Measurements from ENCODE around the gene MED12L. TPM values are rescaled to one million over a fixed set of nuclear protein-coding genes. Genes with fewer than 3 reads are reported as not detected.

Gene MED12L
- total RNA-seq, 1 donor from 2014 or later, result 1.4 TPM

DNA sequence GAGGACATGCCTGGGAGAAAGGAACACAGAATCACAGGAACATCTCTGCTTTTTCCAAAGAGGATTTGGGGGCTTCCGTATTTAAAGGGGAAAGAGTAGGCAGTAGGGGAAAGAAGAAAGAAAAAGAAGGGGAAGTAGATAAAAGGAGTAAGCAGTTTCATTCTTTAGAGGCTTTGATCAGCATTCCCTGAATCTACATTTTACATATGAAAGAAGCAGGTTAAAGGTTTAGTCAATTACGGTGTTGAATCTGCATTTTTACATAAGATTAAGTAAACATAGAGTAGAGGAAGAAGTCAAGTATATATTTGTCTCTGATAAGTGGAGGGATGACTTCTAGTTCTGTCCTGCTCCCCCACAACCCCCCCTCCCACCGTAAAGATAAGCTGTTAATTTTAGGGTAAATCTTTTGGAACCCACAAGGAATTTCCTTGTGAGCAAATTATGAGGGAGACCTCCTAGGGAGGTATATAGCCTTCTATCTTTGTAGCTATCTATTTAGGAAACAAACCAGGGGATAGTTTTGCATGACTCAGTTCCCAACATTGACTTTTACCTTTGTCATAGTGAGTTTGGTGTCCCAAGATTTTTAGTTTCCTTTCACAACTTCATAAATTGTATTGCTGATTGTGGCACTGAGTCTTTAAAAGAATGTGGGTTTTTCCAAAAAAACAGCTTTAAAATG, 307.8 kb downstream of the MED12L start:
- H3K9me3 Mint-ChIP-seq (ENCODE audit: unreplicated experiment), result no peaks in the 10 kb centered on the region
- no peaks in the 10 kb centered on the region for H3K36me3 Mint-ChIP-seq (ENCODE audit: unreplicated experiment)
- H3K27me3 Mint-ChIP-seq (ENCODE audit: unreplicated experiment), result no peaks in the 10 kb centered on the region
- H3K4me3 Mint-ChIP-seq (ENCODE audit: unreplicated experiment), result no peak overlapping the region
- DNase-seq (ENCODE audit: extremely low spot score, unreplicated experiment), result no peak
- no peaks in the 10 kb centered on the region for H3K4me1 Mint-ChIP-seq (ENCODE audit: unreplicated experiment)
- H3K27ac Mint-ChIP-seq (ENCODE audit: unreplicated experiment), result no peak overlapping the region
- TF ChIP-seq, protein P1, sequence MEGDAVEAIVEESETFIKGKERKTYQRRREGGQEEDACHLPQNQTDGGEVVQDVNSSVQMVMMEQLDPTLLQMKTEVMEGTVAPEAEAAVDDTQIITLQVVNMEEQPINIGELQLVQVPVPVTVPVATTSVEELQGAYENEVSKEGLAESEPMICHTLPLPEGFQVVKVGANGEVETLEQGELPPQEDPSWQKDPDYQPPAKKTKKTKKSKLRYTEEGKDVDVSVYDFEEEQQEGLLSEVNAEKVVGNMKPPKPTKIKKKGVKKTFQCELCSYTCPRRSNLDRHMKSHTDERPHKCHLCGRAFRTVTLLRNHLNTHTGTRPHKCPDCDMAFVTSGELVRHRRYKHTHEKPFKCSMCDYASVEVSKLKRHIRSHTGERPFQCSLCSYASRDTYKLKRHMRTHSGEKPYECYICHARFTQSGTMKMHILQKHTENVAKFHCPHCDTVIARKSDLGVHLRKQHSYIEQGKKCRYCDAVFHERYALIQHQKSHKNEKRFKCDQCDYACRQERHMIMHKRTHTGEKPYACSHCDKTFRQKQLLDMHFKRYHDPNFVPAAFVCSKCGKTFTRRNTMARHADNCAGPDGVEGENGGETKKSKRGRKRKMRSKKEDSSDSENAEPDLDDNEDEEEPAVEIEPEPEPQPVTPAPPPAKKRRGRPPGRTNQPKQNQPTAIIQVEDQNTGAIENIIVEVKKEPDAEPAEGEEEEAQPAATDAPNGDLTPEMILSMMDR (IDR thresholded peaks at IDR 0.05), result no peak

DNA sequence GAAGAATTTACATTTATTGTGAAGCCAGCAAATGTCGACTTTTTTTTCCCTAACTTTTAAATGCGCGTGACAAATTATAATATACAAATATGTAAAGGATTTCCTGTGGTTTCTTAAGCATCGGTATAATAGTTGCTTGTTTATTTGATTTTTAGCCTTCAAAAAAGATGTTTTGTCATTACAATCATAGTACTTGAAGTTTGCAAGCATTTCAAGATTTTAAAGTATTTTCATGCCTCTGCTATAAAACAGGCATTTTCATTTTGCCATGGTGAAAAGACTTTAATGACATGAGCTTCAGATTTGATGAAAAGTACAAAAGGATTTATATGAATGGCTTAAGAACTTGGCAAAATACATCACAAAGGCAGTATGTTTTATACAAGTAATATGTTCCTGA, 308.5 kb downstream of the MED12L start:
- Mint-ChIP-seq H3K36me3 (ENCODE audit: unreplicated experiment) (no peaks in the 10 kb centered on the region), H3K4me3 (ENCODE audit: unreplicated experiment) (no peak overlapping the region), H3K9me3 (ENCODE audit: unreplicated experiment) (no peaks in the 10 kb centered on the region), H3K4me1 (ENCODE audit: unreplicated experiment) (no peaks in the 10 kb centered on the region), H3K27me3 (ENCODE audit: unreplicated experiment) (no peaks in the 10 kb centered on the region), H3K27ac (ENCODE audit: unreplicated experiment) (no peak overlapping the region)
- DNase-seq (ENCODE audit: extremely low spot score, unreplicated experiment), result no peak
- TF ChIP-seq, protein P1 (IDR thresholded peaks at IDR 0.05), result no peak

DNA sequence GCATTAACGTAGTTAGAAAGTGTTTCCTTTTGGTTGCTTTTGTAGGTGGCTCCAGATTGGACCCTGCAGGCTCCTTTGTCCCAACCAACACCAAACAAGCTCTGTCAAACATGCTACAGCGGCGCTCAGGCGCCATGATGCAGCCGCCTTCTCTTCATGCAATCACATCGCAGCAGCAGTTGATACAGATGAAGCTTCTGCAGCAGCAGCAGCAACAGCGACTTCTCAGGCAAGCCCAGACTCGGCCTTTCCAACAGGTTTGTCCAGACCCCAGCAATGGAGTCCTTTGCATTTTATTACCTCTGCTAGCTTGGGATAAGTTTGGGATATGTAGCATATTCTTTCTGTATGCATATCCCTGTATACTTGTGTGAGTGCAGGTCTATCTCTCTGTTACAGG, 309.1 kb downstream of the MED12L start:
- DNase-seq (ENCODE audit: extremely low spot score, unreplicated experiment), result no peak
- no peaks in the 10 kb centered on the region for H3K27me3 Mint-ChIP-seq (ENCODE audit: unreplicated experiment)
- H3K27ac Mint-ChIP-seq (ENCODE audit: unreplicated experiment), result no peak overlapping the region
- TF ChIP-seq, protein P1 (IDR thresholded peaks at IDR 0.05), result no peak
- no peaks in the 10 kb centered on the region for H3K9me3 Mint-ChIP-seq (ENCODE audit: unreplicated experiment)
- no peak overlapping the region for H3K4me3 Mint-ChIP-seq (ENCODE audit: unreplicated experiment)
- no peaks in the 10 kb centered on the region for H3K4me1 Mint-ChIP-seq (ENCODE audit: unreplicated experiment)
- no peaks in the 10 kb centered on the region for H3K36me3 Mint-ChIP-seq (ENCODE audit: unreplicated experiment)

DNA sequence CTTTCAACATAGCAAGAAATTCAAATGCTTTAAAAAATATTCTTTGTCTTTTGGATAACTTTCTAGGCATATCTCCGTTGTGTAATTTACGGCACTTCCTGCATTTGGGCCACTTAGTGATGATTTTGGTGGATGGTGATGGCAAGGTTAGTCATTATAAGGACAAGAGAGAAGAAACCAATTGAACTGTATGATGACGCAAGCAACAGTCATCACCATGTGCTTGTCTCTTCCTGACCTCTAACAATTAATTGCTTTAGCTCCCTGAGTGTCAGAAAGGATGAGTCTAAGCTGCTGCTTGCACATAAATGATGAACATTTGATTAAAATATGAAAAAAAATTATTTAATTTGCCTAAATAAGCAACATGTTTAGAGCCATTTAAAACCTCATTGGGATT, 310.3 kb downstream of the MED12L start:
- DNase-seq (ENCODE audit: extremely low spot score, unreplicated experiment), result no peak
- Mint-ChIP-seq H3K27me3 (ENCODE audit: unreplicated experiment) (no peaks in the 10 kb centered on the region), H3K4me3 (ENCODE audit: unreplicated experiment) (no peak overlapping the region), H3K27ac (ENCODE audit: unreplicated experiment) (no peak overlapping the region), H3K9me3 (ENCODE audit: unreplicated experiment) (no peaks in the 10 kb centered on the region), H3K4me1 (ENCODE audit: unreplicated experiment) (no peaks in the 10 kb centered on the region), H3K36me3 (ENCODE audit: unreplicated experiment) (no peaks in the 10 kb centered on the region)
- TF ChIP-seq, protein P1 (IDR thresholded peaks at IDR 0.05), result no peak

DNA sequence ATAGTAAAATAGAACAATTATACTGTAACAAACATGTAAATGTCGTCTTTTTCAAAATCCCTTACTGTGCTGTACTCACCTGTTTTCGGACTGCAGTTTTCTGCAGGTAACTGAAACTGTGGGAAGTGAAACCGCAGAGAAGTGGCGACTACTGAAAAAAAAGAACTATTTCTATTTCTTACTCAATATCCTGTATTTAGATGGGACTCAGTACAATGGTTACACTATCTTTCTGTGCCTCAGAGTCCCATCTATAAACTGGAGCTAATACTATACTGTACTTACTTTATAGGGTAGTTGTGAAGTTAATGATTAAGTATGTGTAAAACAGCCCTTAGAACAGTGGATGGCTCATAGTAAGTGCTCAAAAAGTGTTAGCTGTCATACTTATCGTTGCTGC, 313.4 kb downstream of the MED12L start:
- no peak overlapping the region for H3K27ac Mint-ChIP-seq (ENCODE audit: unreplicated experiment)
- H3K36me3 Mint-ChIP-seq (ENCODE audit: unreplicated experiment), result no peaks in the 10 kb centered on the region
- no peaks in the 10 kb centered on the region for H3K9me3 Mint-ChIP-seq (ENCODE audit: unreplicated experiment)
- H3K4me1 Mint-ChIP-seq (ENCODE audit: unreplicated experiment), result no peaks in the 10 kb centered on the region
- DNase-seq (ENCODE audit: extremely low spot score, unreplicated experiment), result no peak
- H3K27me3 Mint-ChIP-seq (ENCODE audit: unreplicated experiment), result no peaks in the 10 kb centered on the region
- TF ChIP-seq, protein P1 (IDR thresholded peaks at IDR 0.05), result no peak
- no peak overlapping the region for H3K4me3 Mint-ChIP-seq (ENCODE audit: unreplicated experiment)
